Measurements from ENCODE around the gene TRPV3.
"Not testable (repeated sequence)": the region's sequence is repeated elsewhere in the genome, so short reads cannot be mapped to it uniquely, and the experiment has no call there.

Gene TRPV3

DNA sequence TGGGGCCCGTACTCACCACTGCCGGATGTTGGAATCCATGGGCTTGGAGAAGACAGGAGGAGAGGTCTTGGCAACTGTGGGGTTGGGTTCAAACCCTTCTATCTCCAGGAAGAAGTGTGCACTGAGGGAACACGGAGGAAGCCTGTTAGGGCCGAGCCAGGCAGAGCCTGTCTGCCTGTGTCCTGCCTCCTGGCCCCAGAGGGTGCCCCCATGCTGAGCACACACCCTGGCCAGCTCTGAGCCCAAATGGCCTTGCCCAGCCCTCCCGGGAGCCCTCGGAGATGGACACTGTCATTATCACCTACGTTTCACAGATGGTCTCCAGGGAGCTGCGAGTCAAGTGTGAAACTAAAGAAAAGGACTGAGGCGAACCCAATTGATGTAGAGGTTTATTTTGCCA is 12.5 kb downstream of the TRPV3 start:
- DNase-seq = no peak

- DNase-seq = no peak
Observed at GRCh38 chr17:3544365-3544764, 13.2 kb downstream of the TRPV3 start.

DNA sequence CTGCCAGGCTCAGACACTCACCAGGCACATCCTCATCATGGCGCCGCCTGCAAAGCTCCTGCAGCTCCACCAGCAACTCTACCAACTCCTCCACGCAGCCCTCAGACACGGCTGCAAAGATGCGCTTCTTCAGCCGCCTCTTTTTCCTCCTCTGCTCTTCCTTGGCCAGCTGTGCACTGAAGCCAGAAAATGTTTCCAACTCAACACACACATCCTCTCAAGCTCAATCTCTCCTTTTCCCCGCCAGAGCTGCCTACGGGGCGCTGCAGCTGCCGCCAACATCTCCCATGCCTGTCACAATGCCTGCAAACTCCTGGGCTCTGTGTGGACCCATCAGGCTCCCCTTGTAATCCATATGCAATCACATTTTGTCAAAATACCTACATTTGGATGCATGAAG is 14.2 kb downstream of the TRPV3 start:
- DNase-seq = no peak

DNA sequence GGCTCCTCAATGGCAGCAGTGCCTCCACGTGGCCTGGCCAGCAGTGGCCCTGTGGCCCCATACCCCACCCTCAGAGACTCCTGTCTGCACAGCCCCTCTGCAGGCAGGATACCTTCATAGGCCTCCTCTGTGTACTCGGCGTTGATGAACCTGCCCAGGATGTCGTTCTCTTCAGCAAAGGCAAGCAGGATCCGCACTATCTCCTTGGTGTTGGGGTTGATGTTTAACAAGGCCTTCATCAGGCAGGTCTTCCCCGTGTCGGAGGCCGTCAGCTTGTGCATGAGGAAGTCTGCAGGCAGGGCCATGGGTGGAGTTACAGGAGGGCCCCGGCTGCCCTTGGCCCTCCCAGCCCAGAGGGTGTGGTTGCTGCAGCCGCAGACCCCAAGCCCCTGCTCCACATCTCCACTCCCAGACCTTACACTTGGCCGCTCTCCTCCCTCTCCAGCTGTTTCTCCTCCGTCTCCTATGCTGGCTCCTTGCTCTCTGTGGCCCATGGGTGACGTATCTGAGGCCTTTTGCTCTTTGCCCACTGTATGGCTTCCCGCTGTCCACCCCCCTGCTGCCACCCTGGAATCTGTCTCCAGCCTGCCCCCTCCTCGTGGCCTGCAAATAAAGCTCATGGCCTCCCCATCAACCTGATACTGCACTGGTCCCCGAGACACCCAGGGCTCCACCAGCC is 15.1 kb downstream of the TRPV3 start:
- no peak for DNase-seq

GRCh38 chr17:3539881-3540540 is 17.6 kb downstream of the TRPV3 start:
- DNase-seq = no peak

GRCh38 chr17:3536716-3537115 is 20.9 kb downstream of the TRPV3 start:
- no peak for DNase-seq

DNA sequence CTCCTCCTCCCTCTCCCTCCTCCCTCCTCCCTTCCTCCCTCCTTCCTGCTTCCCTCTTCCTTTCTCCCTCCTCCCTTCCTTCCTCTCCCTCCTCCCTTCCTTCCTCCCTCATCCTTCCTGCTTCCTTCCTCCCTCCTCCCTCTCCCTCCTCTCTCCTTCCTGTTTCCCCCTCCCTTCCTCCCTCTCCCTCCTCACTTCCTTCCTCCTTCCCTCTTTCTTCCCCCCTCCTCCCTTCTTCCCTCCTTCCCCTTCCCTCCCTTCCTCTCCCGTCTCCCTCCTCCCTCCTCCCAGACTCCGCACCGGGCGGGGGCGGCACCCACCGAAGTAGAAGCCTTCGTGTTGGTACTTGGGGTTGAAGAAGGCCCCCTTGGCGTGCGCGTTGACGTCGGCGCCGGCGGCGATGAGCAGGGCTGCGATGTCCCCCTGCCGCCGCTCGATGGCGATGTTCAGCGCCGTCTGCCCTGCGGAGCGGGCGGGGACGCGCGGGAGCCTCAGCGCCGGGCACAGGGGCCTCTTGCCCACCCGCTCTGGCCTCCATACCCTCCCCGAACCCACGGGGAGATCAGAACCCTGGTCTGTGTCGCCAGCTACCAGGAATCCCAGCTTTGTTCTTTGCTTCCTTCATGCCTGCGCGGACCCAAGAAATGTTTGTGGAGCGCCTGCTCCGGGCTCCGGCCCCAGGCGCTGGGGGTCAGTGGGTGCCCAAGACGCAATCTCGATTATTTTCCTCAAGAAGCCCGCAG is 22.2 kb downstream of the TRPV3 start:
- peak; percentile 29 for DNase-seq

DNA sequence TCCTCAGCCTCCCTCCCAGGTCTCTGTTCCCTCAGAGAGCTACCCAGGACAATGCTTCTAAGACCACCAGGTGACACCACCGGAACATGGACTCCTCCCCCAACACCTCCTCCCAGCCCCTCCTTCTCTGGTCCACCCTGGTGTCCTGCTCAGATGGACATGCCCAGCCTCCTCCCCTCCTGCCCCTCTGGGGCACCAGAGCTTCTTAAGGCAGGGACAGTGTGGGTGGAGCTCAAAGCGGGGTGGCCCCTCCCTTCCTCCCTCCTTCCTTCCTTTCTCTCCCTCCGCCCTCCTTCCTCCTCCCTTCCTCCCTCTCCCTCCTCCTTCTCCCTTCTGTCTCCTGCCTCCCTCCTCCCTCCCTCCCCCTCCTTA is 22.7 kb downstream of the TRPV3 start:
- no peak for DNase-seq

DNA sequence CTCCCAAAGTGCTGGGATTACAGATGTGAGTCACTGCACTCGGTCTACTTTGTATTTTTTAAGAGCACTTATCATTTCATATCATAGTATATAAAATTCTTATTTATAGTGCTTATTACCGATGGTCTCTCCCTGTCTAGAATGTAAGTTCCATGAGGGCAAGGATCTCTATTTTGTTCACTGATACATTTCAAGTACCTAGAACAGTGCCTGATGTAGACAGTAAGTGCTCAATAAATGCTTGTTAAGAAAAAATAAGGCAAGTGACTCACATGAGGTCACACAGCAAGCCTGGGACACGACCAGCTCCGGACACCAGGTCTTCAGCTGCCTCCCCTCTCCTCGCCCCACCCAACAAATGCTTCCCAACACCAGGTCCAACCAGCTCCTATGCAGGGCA is 23.9 kb downstream of the TRPV3 start:
- DNase-seq = no peak

DNA sequence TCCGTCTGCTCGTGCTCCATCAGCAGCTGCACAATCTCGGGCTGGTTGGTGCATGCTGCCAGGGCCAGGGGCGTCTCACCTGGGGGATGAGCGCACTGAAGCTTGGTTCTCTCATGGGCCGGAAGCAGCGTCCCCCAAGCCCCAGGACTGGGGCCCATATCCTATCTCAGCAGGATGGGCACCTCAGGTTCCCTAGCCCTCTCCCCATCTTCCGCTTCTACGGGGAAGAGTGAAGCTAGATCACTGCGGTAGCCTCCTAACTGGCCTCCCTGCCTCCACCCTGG is 24.8 kb downstream of the TRPV3 start:
- DNase-seq = no peak

DNA sequence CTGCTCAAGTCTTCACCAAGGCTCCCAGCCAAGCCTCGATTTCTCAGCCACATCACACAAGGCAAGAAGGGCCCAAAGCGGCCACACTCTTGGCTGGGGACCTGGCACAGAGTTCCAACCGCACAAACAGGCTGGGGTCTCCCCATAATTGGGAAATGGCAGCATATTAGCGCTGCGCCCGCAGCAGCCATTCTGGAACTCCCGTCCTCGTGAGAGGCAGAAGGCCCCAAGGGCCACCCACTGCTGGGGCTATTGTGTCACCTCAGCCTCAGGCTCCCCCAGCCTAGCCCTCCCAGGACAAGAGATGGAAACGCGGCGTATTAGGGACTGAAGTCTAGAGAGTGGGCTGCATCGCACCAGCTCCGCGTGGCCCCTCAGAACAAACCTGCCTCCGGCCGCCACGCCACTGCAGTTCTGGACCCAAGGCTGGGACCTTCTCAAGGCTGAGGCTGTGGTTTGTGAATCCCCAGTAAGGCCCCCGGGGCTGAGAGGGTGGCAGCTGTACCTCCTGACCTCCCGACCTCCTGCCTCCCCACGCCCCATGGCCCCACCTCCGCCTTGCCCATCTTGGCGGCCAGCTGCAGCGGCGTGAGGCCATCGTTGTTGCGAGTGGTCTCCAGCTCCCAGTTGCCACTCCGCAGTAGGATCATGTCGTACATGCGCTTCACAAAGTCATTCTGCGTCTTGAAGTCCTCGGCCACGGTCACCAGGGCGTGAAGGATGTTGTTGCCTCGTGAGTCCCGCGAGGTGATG is 25.3 kb downstream of the TRPV3 start:
- DNase-seq = no peak

DNA sequence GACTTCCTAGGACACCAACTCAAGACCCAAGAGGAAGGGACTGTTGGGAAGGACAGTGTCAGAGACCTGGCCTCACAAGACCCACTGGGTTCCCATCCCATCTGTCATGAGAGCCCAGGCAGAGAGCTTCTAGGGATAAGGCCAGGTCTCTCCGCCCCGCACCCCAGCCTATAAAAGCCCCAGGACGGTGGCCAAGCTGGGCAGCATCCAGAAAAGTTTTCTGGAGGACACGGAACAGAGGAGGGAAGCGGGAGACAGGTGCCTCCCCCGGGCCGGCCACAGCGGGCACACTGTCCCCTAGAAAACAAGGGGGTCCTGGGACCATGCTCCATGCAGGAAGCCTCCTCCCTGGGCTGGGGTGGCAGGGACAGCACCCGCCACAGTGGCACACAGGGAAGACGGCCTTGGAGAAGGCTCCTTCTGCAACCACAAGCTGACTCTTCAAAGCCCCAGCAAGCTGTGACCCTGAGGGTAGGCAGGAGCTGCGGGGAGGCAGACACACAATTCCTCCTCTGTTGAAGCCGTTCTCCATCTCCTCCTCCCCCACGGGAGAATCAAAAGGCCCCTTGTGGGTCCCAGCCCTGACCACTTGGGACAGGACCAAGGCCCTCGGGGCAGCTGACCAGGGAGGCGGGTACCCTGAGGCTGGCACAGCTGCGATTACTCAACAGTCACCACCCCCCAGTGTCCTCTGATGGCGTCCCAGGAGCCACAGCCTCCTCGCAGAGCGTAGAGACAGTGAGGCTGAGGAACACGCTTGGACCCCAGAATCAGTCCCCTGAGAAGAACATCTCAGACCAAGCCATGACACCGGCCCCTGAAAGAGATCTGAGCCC is 26.1 kb downstream of the TRPV3 start:
- DNase-seq = no peak

DNA sequence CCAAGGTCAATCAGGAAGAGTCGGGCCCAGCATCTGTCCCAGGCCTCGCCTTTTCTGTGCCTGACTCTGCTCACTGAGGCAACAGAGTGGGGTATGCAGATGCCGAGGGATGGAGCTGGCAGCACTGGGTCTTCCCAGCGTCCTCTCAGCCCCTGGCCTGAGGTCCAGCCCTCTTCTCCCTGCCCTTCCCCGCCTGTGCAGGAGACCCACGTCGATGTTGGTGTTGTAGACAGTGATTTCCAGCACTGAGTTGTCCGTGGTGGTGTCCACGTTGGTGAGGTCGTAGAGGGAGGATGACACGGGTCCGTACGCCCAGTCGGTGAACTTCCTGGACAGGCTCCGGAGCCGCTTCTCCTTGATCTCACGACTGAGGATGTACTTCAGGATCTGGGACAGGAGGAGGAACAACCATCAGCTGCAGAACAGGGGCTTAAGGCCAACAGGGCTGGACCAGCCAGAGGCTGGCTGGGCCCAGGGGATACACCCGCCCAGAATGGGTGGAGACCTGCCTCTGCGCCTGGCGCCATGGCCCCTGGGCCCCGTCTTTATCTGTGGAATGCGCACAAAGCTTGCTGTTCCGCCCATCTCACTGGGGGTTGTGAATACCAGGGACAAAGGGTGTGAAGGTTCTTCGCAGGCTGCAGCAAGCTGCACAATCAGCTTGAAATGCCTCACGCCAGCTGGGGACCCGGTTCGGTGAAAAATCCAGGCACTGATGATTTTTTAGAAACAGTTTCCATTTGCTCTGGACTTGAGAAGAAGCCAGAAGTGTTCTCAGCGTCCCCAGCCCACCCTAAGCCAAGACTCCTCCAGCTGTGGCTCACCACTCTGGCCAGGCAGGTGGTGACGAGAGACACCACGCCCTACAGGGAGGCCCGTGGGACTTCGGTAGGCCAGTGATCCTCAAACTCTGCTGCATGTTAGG is 27.5 kb downstream of the TRPV3 start:
- DNase-seq = no peak

- no peak for DNase-seq
Observed at GRCh38 chr17:3528880-3529511, 28.6 kb downstream of the TRPV3 start.

DNA sequence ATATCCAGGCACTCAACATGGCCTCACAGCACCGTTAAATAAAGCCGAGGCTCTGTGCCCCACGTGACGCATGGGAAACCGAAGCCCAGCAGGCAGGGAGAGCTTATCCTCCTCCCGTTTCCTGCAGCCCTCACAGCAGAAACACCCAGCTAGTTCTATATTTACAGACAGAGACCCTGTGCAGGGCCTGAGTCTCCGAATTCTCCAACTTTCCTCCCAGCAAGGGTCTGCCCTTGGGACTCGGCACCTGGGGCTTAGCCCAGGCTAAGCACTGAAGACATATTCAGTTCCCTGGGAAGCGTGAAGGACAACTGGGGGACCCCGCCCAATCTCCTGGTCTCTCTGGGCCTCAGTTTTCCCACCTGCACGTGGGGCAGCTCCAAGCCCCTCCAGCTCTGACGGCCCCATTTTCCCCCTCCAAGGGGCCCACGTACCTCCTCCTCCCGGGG is 29.2 kb downstream of the TRPV3 start:
- DNase-seq = no peak

DNA sequence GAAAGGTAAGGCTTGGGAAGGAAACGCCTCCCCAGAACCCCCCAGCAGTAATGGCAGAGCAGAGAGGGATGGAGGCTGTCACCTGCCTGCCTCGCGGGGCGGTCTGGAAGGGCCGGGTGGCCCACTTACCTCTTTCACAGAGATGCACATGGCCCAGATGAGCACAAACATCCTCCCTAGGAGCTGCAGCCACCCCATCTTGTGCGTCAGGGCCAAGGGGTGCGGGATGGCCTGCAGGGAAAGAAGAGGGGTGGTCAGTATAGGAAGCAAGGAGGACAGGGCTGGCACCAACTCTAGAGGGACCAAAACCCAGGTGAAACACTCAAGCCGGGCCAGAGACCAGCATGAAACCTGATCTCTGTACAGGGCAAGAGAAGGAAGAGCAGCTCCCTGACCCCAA is 29.7 kb downstream of the TRPV3 start:
- no peak for DNase-seq

DNA sequence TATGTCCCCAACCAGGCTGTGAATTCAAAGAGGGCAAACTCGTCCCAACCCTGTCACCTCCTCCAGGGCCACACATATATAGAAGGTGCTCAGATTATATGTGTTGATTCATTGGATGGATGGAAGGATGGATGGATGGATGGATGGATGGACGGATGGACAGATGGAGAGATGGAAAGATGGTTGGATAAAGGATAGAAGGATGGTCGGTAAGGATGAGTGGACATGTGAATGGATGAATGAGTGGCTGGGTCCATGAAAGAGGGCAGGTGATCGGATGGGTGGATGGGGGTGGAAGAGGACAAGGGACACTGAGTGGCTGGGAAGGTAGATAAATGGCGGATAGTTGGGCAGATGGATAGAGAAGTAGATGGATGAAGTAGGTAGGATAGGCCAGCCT is 30.1 kb downstream of the TRPV3 start:
- DNase-seq = no peak

- DNase-seq = no peak
Observed at GRCh38 chr17:3526971-3527370, 30.6 kb downstream of the TRPV3 start.

DNA sequence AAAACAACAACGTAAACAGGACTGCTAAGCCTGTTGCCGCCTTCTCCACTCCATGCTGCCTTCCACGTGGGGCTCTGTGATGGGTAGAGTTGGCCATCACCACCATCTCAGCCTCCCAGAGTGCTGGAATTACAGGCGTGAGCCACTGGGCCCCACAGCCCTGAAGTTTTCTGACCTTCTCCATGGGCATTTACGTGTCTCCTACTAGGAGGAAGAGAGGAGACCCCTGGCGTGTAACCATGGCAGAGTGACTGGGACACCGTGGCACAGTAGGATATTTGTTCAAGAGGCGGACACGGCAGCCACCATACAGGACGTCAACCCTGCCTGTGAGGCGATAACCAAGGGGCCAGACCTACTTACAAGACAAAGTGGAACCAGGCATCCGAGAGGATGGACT is 31.1 kb downstream of the TRPV3 start:
- no peak for DNase-seq

DNA sequence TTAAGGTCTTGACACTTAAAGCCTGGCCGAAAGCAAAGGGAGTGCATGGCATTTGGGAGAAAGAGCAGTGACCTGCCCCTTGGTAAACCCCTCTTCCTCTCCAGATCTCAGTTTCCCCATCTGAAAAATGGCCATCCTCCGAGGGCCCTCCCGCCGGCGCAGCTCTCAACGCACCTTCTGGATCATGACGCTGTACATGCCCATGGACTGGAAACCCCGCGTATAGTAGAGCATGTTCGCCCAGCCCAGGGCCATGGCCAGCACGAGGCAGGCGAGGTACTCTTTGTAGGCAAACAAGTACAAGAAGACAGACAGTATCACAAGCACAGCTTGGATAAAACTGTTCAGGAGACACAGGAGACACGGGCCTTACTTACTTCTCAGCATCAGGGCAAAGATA is 33.6 kb downstream of the TRPV3 start:
- DNase-seq = no peak

GRCh38 chr17:3519472-3519871 is 38.1 kb downstream of the TRPV3 start:
- DNase-seq = not testable (repeated sequence)

Data from NCI-H1105 treated with DMSO at 0.1 percent for 48 hours (cell line).